Activated gamma-delta T cell treated with anti-CD3 and anti-CD28 coated beads, Interleukin-2, amount 50 U/mL, for 16 hours (primary cell): ENCODE results near the gene IGFL1.
"Not testable (repeated sequence)": the region's sequence is repeated elsewhere in the genome, so short reads cannot be mapped to it uniquely, and the experiment has no call there.

Experiments used
- DNase-seq: peaks from one replicate; pipeline ENCODE4 v3.0.0-alpha.2; 2020; ENCODE audit warnings: low read depth

The IGFL1 gene

DNA sequence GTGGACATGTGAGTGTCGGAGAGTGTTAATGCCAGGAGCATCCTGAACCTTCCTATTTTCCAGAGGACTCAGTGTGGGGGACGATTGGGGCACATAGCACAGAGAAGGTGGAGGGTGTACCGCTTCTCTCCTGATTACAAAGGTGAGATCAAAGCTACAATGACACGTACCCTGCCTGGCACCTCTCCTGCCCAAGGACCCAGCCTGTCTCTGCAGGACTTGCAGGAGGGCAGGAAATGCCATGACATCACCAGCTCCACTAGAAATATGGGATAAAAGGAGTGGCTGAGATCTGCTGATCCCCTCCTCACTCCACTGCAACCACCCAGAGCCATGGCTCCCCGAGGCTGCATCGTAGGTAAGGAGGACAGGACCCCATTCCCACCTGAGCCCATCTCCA is at the start of gene IGFL1:
IGFL1 (plus strand) TSS at position 301 of the 400 bp plus-strand sequence; CDS start at position 334, 33 bp downstream.
- DNase-seq: no peak

DNA sequence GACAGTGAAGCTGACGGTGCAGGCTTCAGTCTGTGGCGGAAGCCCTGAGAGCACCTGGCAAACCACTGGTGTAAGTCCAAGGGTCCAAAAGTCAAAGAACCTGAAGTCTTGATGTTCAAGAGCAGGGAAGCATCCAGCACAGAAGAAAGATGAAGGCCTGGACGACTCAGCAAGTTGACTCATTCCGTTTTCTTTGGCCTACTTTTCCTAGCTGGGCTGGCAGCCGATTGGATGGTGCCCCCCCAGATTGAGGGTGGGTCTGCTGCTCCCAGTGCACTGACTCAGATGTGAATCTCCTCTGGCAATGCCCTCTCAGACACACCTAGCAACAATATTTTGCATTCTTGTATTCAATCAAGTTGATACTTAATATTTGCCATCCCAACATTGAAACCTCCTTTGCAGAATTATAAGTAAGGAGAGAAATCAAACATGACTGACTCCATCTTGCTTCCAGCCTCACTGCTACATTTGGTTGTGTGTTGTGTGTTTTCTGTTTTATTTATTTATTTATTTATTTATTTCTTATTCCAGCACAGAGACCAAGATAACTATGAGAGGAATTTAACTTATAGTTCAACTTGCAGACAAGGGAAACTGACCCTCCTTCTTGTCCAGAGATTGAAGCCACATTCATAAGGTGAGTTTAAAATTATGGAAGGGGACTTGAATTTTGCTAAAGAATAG is 48.7 kb upstream of the IGFL1 start:
- no peak for DNase-seq

DNA sequence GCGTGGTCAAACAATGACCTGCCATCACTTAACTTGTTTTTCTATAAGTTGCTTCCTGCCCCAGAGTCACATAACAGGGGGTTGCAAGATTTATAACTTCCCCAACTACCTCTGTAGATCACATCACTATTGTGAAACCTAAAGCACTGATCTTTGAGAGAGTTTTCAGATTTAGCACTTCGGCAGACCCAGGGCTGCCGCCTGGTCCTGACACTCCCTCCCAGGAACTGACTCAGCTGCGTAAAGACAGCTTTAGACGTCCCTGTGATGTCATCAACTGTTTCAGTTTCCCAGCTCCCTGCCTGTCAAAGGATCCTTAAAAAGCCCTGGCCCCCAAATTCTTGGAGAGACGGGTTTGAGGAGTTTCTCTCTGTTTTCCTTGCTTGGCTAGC is 48.2 kb upstream of the IGFL1 start:
- no peak for DNase-seq

GRCh38 chr19:46182476-46182875 is 47.1 kb upstream of the IGFL1 start:
- DNase-seq: no peak

DNA sequence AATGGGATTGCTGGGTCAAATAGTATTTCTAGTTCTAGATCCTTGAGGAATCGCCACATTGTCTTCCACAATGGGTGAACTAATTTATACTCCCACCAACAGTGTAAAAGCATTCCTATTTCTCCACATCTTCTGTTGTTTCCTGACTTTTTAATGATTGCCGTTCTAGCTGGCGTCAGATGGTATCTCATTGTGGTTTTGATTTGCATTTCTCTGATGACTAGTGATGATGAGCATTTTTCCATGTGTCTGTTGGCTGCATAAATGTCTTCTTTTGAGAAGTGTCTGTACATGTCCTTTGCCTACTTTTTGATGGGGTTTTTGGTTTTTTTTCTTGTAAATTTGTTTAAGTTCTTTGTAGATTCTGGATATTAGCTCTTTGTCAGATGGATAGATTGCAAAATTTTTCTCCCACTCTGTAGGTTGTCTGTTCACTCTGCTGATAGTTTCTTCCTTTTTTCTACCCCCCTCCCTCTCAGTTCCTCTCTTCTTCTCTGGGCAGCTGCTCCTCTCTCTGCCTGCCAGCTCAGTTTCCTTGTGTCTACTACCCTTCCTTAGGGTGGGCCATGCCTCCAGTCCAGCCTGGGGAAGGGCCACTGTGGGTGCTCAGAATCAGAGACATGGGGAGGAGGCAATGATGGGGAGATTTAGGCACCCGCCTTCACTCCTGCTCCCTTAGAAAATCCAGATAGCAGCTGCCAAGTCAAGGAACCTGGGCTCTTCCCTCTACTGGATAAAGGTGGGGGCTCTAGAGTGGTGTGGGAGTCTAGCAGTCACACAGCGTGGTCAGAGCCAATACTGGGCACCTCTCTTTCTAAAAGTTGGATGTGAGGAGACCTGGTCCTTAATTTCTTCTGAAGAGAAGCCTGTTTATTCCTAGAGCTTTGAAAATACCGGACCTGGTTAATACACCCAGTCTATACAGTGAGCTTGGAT is 44.5 kb upstream of the IGFL1 start:
- not testable (repeated sequence) for DNase-seq

DNA sequence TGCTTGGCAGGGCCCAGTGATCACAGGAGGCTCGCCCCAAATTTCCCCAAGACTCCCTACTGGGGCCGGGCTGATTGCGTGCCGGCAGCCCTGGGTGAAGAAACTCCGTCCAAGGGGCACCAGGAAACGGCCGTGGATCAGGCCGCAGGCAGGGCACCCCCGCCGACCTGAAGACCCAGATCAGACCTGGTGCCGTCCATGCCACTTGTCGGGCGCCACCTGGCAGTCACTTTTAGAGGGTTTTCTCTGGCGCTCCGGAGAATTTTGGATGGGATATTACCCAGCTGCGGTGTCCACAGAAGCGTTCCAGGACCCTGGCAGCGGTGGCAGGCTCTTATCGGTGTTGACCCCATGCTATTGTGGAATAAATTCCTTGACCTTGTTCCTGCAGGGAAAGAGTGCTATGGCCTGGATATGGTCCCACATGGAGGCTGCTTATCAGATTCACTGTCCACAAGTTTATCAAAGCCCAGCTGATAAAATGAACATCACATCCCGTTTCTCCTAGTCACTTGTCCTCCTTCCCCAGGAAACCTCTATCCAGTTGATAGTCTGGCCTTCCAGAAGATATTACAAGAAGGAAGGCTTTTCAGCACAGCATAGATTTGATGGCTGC is 43.3 kb upstream of the IGFL1 start:
- DNase-seq: no peak

GRCh38 chr19:46186717-46187101 is 42.8 kb upstream of the IGFL1 start:
- DNase-seq: no peak

GRCh38 chr19:46189971-46190888 is 39.3 kb upstream of the IGFL1 start:
- DNase-seq: no peak

- DNase-seq: no peak
Observed at GRCh38 chr19:46191356-46191755, 38.2 kb upstream of the IGFL1 start.

DNA sequence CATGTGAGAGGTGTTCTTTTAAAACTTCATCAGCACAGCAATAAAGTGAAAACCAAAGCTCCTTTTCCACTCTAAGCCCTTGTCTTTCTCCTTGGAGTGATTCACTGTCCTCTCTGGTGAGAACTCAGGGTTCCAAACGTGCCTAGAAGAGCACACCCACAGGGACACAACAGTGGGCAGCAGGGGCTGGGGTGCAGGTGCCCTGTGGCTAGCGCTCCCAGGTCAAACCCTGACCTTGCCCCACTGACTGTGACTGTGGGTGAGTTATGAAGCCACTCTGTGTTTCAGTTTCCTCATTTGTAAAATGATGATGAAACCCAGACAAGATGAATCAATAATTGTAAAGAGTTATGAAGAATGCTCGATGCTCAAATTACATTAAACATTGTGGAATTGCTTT is 37.6 kb upstream of the IGFL1 start:
- no peak for DNase-seq

DNA sequence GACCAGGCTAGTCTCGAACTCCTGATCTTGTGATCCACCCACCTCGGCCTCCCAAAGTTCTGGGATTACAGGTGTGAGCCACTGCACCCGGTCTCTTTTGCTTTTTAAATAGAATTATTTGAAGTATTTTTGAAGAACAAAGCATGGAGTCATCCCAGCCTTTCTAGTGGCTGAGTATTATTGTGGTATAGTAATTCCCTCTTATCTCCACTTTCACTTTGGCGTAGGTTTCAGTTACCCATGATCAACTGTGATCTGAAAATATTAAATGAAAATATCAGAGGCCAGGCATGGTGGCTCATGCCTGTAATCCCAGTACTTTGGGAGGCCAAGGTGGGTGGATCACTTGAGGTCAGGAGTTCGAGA is 36.9 kb upstream of the IGFL1 start:
- DNase-seq: not testable (repeated sequence)

DNA sequence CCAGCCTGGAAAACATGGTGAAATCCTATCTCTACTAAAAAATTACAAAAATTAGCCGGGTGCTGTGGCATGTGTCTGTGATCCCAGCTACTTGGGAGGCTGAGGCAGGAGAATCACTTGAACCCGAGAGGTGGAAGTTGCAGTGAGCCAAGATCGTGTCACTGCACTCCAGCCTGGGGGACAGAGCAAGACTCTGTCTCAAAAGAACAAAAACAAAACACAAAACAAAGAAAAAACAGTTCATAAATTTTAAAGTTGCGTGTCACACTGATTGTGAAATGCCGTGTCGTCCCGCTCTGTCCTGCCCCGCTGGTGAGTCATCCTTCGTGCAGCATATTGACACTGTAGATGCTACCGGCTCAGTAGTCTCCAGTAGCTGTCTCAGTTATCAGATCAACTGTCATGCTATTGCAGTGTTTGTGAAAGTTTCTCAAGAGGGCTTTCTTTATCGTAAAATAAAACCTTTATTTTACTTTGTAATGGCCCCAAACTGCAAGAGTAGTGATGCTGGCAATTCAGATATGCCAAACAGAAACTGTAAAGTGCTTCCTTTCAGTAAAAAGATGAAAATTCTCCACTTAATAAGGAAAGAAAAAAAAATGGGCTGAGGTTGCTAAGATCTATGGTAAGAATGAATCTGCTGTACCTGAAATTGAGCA is 36.4 kb upstream of the IGFL1 start:
- DNase-seq: no peak

- no peak for DNase-seq
Observed at GRCh38 chr19:46193678-46194077, 35.9 kb upstream of the IGFL1 start.

DNA sequence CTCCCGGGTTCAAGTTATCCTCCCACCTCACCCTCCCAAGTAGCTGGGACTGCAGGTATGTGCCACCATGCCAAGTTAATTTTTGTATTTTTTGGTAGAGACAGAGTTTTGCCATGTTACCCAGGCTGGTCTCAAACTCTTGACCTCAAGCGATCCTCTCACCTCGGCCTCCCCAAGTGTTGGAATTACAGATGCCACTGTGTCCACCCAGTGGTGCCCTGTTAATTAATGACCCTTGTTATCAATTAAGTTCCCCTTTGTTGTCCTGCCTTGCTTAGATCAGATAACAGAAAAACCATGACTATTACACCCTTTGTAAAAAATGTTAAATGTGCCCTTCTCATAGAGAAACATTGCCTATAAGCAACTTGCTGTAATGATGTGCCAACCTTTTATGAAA is 34.4 kb upstream of the IGFL1 start:
- no peak for DNase-seq

DNA sequence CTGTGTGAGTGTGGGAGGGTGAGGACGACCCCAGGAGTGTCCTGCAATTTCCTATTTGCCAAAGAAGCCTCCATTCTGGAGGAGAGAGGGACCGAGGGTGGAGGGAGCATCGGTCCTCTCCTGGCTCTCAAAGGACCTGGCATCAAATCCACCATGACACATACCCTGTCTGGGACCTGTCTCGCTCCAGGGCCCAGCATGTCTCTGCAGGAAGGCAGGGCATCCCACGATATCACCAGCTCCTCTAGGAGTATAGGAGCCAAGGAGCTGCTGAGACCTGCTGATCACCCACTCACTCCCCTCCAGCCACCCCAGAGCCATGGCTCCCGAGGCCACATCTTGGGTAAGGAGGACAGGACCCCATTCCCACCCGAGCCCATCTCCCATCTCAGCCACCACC is 33.6 kb upstream of the IGFL1 start:
- not testable (repeated sequence) for DNase-seq

DNA sequence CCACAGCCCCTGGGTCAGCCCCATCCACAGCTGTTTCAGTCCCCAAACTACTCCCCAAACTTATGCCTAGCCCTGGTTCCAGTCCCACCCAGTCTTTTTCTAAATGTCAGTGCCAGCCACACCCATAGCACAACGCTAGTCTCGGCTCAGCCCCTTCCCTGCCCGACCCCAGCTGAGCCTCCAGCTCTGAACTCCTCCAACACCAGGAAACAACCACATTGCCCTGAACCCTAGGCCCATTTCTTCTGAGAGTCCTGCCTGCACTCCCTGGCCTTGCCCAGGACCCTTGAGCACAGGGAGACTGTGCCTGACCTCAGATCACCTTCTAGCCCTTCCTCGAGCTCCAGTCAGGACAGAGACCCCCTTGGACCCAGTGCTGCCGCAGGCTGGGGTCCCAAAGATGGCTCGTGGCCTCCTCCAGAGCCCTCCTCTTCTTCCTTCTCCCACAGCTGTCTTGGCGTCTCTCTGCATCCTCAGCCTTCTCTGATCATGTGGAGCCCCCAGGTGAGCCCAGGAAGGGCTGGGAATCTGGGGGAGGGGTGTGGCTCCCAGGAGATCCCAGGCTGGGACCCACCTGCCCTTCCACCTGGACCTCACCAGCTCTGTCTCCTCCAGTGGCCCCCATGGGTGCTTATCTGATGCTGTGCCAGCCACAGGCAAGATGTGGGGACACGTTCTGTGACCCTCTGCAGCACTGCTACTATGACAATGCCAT is 33.0 kb upstream of the IGFL1 start:
- no peak for DNase-seq

- no peak for DNase-seq
Observed at GRCh38 chr19:46197314-46198070, 32.0 kb upstream of the IGFL1 start.

GRCh38 chr19:46198756-46199155 is 30.8 kb upstream of the IGFL1 start:
- no peak for DNase-seq

DNA sequence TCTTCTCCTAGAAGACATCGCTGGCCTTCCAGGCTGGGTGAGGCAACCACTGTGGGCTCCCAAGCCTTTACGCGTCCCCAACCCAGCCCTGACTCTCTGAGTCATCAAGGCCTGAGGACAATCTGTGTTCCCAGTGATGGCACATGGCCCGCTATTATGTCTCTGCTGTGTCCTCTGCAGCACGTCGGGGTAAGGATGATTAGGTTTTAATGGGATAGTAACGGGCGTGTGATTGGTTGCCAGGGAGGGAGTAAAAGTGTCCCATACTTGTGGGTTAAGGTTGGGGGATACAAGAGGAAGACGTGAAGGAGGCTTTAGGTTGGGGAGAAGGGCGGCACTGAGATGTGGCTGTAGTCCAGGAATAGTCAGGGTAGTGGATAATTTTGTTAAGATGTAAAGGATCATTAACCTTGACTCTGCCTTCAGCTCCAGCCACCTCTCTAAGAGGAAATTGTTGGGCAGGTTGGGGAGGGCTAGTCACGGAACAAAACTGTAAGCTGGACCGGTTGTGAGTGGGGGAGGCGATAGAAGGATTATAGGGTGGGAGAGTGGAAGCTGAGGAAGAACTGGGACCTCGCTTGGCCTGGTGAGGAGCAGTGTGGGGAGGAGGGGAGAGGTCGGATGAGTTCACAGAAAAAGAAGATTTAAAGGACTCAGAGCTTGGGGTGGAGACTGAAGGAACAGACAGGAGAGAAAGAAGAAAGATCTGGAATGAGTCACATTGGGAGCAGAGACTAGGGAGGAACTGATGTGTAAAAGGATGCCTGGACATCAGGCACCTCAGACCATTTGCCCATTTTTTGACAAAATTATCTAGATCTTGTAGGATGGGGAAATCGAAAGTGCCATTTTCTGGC is 27.9 kb upstream of the IGFL1 start:
- no peak for DNase-seq
